Activated gamma-delta T cell treated with anti-CD3 and anti-CD28 coated beads, Interleukin-2, amount 50 U/mL, for 16 hours (primary cell): ENCODE data around the gene SPAG16.
"Not testable (repeated sequence)": the region's sequence is repeated elsewhere in the genome, so short reads cannot be mapped to it uniquely, and the experiment has no call there.

Experiments
- DNase-seq: peaks from one replicate; pipeline ENCODE4 v3.0.0-alpha.2; 2020; ENCODE audit warnings: low read depth

SPAG16 gene

GRCh38 chr2:213271947-213272346, 12.3 kb upstream of the SPAG16 start:
- DNase-seq = no peak

GRCh38 chr2:213274143-213274542, 10.1 kb upstream of the SPAG16 start:
- no peak for DNase-seq

GRCh38 chr2:213275265-213275664, 9.0 kb upstream of the SPAG16 start:
- DNase-seq = no peak

- DNase-seq = not testable (repeated sequence)
These were observed 7.1 kb upstream of the SPAG16 start for GRCh38 chr2:213277134-213277533.

- DNase-seq = no peak
These were observed 5.1 kb upstream of the SPAG16 start for GRCh38 chr2:213279116-213279620.

- DNase-seq = no peak
These were observed 4.3 kb upstream of the SPAG16 start for GRCh38 chr2:213279971-213280370.

- DNase-seq = no peak
These were observed 3.1 kb upstream of the SPAG16 start for GRCh38 chr2:213281156-213281555.

- no peak for DNase-seq
These were observed 1.1 kb downstream of the SPAG16 start for GRCh38 chr2:213285404-213285803.

- no peak for DNase-seq
These were observed 1.9 kb downstream of the SPAG16 start for GRCh38 chr2:213286161-213286560.

- DNase-seq = no peak
These were observed 4.8 kb downstream of the SPAG16 start for GRCh38 chr2:213288913-213289700.

- no peak for DNase-seq
These were observed 6.2 kb downstream of the SPAG16 start for GRCh38 chr2:213290501-213290900.

GRCh38 chr2:213296270-213296669, 12.0 kb downstream of the SPAG16 start:
- DNase-seq = no peak

- DNase-seq = no peak
These were observed 22.2 kb downstream of the SPAG16 start for GRCh38 chr2:213306316-213306942.

GRCh38 chr2:213315168-213315876, 31.1 kb downstream of the SPAG16 start:
- no peak for DNase-seq

- DNase-seq = no peak
These were observed 31.9 kb downstream of the SPAG16 start for GRCh38 chr2:213316001-213316735.

GRCh38 chr2:213317929-213318328, 33.7 kb downstream of the SPAG16 start:
- no peak for DNase-seq

GRCh38 chr2:213320604-213321003, 36.3 kb downstream of the SPAG16 start:
- no peak for DNase-seq

- DNase-seq = no peak
These were observed 52.0 kb downstream of the SPAG16 start for GRCh38 chr2:213336253-213336770.

- no peak for DNase-seq
These were observed 69.2 kb downstream of the SPAG16 start for GRCh38 chr2:213353419-213353818.

GRCh38 chr2:213376644-213377043, 92.4 kb downstream of the SPAG16 start:
- DNase-seq = no peak

- not testable (repeated sequence) for DNase-seq
These were observed 122.8 kb downstream of the SPAG16 start for GRCh38 chr2:213407027-213407426.
